Measurements from ENCODE around the gene ZNF827. TPM values are rescaled to one million over a fixed set of nuclear protein-coding genes. Genes with fewer than 3 reads are reported as not detected.

ZNF827 gene
- total RNA-seq, 1 experiment from 2014 or later: 22.4 TPM

DNA sequence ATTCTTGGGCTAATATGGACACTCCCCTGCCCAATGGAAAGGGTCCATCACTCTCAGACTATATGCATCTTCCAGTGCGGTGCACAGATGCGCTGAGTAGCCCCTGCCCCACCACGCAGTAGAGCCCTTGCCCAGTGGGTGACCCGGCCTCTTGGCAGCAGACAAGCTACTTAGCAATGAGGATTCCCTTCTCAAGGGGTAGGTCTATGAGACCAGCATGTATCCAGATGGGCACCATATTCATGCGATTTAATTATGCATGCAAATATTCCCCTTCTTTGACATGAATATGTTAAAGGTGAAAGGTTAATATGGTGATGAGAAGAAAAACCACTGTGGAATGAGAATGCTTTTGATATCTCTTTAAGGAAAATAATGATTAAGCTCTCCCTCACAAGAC lies 77.7 kb downstream of the ZNF827 start:
- ChIA-PET CTCF (no interaction called here), POLR2A (ENCODE audit: unreplicated experiment) (no interaction called here)
- no peak for DNase-seq
- Histone ChIP-seq H3K4me3 (no peak overlapping the region), H3K27me3 (ENCODE audit: insufficient read depth, low read depth) (no peaks in the 10 kb centered on the region), H3K4me2 (no peak overlapping the region), H3K36me3 (ENCODE audit: low read depth) (no peaks in the 10 kb centered on the region), H3F3A (ENCODE audit: insufficient read depth, low read depth) (no peaks in the 10 kb centered on the region), H4K20me1 (ENCODE audit: insufficient read depth) (no peaks in the 10 kb centered on the region), H3K27ac (no peak overlapping the region), H3K9me3 (ENCODE audit: insufficient read depth, low read depth) (no peaks in the 10 kb centered on the region), H3K4me1 (replicated peaks; ENCODE audit: insufficient read depth) (no peaks in the 10 kb centered on the region), H3K79me2 (ENCODE audit: low read depth) (no peaks in the 10 kb centered on the region), H3K9me2 (ENCODE audit: insufficient read depth) (no peaks in the 10 kb centered on the region), H2AFZ (no peak overlapping the region)
- TF ChIP-seq EZH2 (IDR thresholded peaks at IDR 0.05; ENCODE audit: low read depth) (no peak), CTCF (conservative IDR thresholded peaks at IDR 0.05) (no peak)
- BruUV-seq (replicated peaks): no TSS peak
- intact Hi-C loops (cut with micrococcal nuclease; ENCODE audit: unreplicated experiment): no loop called here

- no TSS peak for BruUV-seq (replicated peaks)
- ChIA-PET CTCF (no interaction called here), POLR2A (ENCODE audit: unreplicated experiment) (no interaction called here)
- Histone ChIP-seq H3F3A (ENCODE audit: insufficient read depth, low read depth) (no peaks in the 10 kb centered on the region), H3K27me3 (ENCODE audit: insufficient read depth, low read depth) (no peaks in the 10 kb centered on the region), H3K4me1 (replicated peaks; ENCODE audit: insufficient read depth) (no peaks in the 10 kb centered on the region), H3K27ac (no peak overlapping the region), H3K4me3 (no peak overlapping the region), H2AFZ (no peak overlapping the region), H3K79me2 (ENCODE audit: low read depth) (no peaks in the 10 kb centered on the region), H3K9me3 (ENCODE audit: insufficient read depth, low read depth) (no peaks in the 10 kb centered on the region), H4K20me1 (ENCODE audit: insufficient read depth) (no peaks in the 10 kb centered on the region), H3K36me3 (ENCODE audit: low read depth) (no peaks in the 10 kb centered on the region), H3K4me2 (no peak overlapping the region), H3K9me2 (ENCODE audit: insufficient read depth) (no peaks in the 10 kb centered on the region)
- intact Hi-C loops (cut with micrococcal nuclease; ENCODE audit: unreplicated experiment): no loop called here
- TF ChIP-seq CTCF (conservative IDR thresholded peaks at IDR 0.05): no peak
- TF ChIP-seq EZH2 (IDR thresholded peaks at IDR 0.05; ENCODE audit: low read depth): no peak
- no peak for DNase-seq
Measured at GRCh38 chr4:145860446-145860845, 78.2 kb downstream of the ZNF827 start.

DNA sequence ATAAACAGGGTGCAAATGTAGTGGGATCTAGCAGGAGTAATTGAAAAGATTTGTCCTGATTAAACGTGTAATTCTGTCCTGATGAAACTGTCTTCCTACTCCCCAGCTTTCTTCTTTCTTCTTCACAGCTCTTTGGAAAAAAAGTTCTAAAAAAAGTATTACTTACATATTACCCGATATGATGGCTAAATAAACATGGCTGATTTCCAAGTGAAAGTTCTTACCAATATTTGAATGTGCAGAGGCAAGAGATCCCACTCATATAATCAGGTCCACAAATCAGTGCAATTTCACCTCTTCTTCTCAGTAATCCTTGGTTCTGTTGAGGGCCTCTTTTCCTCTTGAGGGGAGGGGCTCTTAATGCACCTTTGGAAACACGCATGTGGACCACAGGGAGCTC lies 78.7 kb downstream of the ZNF827 start:
- H4K20me1 ChIP-seq (ENCODE audit: insufficient read depth): no peaks in the 10 kb centered on the region
- BruUV-seq (replicated peaks): no TSS peak
- intact Hi-C loops (cut with micrococcal nuclease; ENCODE audit: unreplicated experiment): no loop called here
- no peaks in the 10 kb centered on the region for H3K27me3 ChIP-seq (ENCODE audit: insufficient read depth, low read depth)
- no peak for DNase-seq
- H2AFZ ChIP-seq: no peak overlapping the region
- H3K36me3 ChIP-seq (ENCODE audit: low read depth): no peaks in the 10 kb centered on the region
- no peak overlapping the region for H3K4me2 ChIP-seq
- H3K9me2 ChIP-seq (ENCODE audit: insufficient read depth): no peaks in the 10 kb centered on the region
- H3K4me1 ChIP-seq (replicated peaks; ENCODE audit: insufficient read depth): no peaks in the 10 kb centered on the region
- POLR2A ChIA-PET (ENCODE audit: unreplicated experiment): no interaction called here
- TF ChIP-seq EZH2 (IDR thresholded peaks at IDR 0.05; ENCODE audit: low read depth): no peak
- no peak for TF ChIP-seq CTCF (conservative IDR thresholded peaks at IDR 0.05)
- no peaks in the 10 kb centered on the region for H3F3A ChIP-seq (ENCODE audit: insufficient read depth, low read depth)
- CTCF ChIA-PET: no interaction called here
- H3K9me3 ChIP-seq (ENCODE audit: insufficient read depth, low read depth): no peaks in the 10 kb centered on the region
- no peak overlapping the region for H3K27ac ChIP-seq
- no peaks in the 10 kb centered on the region for H3K79me2 ChIP-seq (ENCODE audit: low read depth)
- H3K4me3 ChIP-seq: no peak overlapping the region
